Ovary (tissue), 3 donors: ENCODE measurements around the gene AP1G2.

Experiments
- POLR2A ChIP-seq: fragments of 450-650 bp; IDR thresholded peaks from one replicate; pipeline ENCODE4 v1.6.1; 2017; ENCODE audit warnings: antibody characterized with exemption, mild to moderate bottlenecking, moderate library complexity
- TF ChIP-seq, protein P1 (sequence below), 3 donors: fragments of 450-650 bp in 2 of 3; fragments of 200-600 bp in 1 of 3; IDR thresholded peaks; one replicate each; pipeline versions ENCODE4 v1.5.1 to v1.8.0; 2016 to 2022; ENCODE audit warnings: antibody characterized with exemption in 3 of 3, mild to moderate bottlenecking in 1 of 3
- donor health status: DM: no; HTN: no; CAD: no.

GRCh38 chr14:23577004-23577681, 9.6 kb upstream of the AP1G2 start:
- TF ChIP-seq, protein P1, sequence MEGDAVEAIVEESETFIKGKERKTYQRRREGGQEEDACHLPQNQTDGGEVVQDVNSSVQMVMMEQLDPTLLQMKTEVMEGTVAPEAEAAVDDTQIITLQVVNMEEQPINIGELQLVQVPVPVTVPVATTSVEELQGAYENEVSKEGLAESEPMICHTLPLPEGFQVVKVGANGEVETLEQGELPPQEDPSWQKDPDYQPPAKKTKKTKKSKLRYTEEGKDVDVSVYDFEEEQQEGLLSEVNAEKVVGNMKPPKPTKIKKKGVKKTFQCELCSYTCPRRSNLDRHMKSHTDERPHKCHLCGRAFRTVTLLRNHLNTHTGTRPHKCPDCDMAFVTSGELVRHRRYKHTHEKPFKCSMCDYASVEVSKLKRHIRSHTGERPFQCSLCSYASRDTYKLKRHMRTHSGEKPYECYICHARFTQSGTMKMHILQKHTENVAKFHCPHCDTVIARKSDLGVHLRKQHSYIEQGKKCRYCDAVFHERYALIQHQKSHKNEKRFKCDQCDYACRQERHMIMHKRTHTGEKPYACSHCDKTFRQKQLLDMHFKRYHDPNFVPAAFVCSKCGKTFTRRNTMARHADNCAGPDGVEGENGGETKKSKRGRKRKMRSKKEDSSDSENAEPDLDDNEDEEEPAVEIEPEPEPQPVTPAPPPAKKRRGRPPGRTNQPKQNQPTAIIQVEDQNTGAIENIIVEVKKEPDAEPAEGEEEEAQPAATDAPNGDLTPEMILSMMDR (IDR thresholded peaks at IDR 0.05): no peak
- no peak for TF ChIP-seq POLR2A
